Stomach smooth muscle (tissue), 2 donors: ENCODE measurements around the gene EMC6.

ENCODE experiments used
- H3K27ac ChIP-seq: one replicate; pipeline ENCODE4 v1.7.0; 2013; ENCODE audit warnings: mild to moderate bottlenecking, low read length, inconsistent platforms
- H3K27me3 ChIP-seq, 2 donors: one replicate each; pipeline ENCODE4 v1.7.0; 2013; ENCODE audit warnings: low read length in 2 of 2; ENCODE audit not compliant: insufficient read depth in 2 of 2, control insufficient read depth in 1 of 2
- H3K36me3 ChIP-seq, 2 donors: one replicate each; pipeline ENCODE4 v1.7.0; 2013; ENCODE audit warnings: low read length in 2 of 2; ENCODE audit not compliant: control insufficient read depth in 2 of 2, insufficient read depth in 2 of 2
- H3K4me1 ChIP-seq: one replicate; pipeline ENCODE4 v1.7.0; 2013; ENCODE audit warnings: low read length; ENCODE audit not compliant: control insufficient read depth, insufficient read depth
- H3K4me3 ChIP-seq, 2 donors: one replicate each; pipeline ENCODE4 v1.7.0; 2013; ENCODE audit warnings: low read length in 2 of 2
- H3K9ac ChIP-seq, 2 donors: one replicate each; pipeline ENCODE4 v1.7.0; 2013; ENCODE audit warnings: low read length in 2 of 2, mild to moderate bottlenecking in 1 of 2
- H3K9me3 ChIP-seq, 2 donors: one replicate each; pipeline ENCODE4 v1.7.0; 2013; ENCODE audit warnings: low read length in 2 of 2; ENCODE audit not compliant: control insufficient read depth in 2 of 2
- donor health status: healthy.
- donor health status: Pancreatic carcinoma.

The EMC6 gene

GRCh38 chr17:3636908-3637373 is 31.7 kb upstream of the EMC6 start:
- H3K4me1 ChIP-seq, result peaks cover 14% of the 10 kb centered on the region
- peak overlapping the region; percentile 76 to 90 for H3K9ac ChIP-seq
- H3K9me3 ChIP-seq, result no peaks in the 10 kb centered on the region
- peaks cover 0 to 8% of the 10 kb centered on the region in 2 donors for H3K36me3 ChIP-seq
- H3K27ac ChIP-seq, result peak overlapping the region; percentile 93
- no peaks in the 10 kb centered on the region for H3K27me3 ChIP-seq
- H3K4me3 ChIP-seq, result peak overlapping the region; percentile 90 to 94

- H3K4me3 ChIP-seq, result no peak overlapping the region
- peaks cover 0 to 12% of the 10 kb centered on the region in 2 donors for H3K36me3 ChIP-seq
- no peaks in the 10 kb centered on the region for H3K27me3 ChIP-seq
- H3K9me3 ChIP-seq, result no peaks in the 10 kb centered on the region
- peaks cover 14% of the 10 kb centered on the region for H3K4me1 ChIP-seq
- H3K27ac ChIP-seq, result no peak overlapping the region
- no peak overlapping the region for H3K9ac ChIP-seq
Observed at GRCh38 chr17:3639981-3640596, 28.5 kb upstream of the EMC6 start.

- Histone ChIP-seq H3K36me3 (peaks cover 0 to 14% of the 10 kb centered on the region in 2 donors), H3K27me3 (no peaks in the 10 kb centered on the region), H3K27ac (no peak overlapping the region), H3K4me1 (peaks cover 11% of the 10 kb centered on the region), H3K9me3 (no peaks in the 10 kb centered on the region), H3K4me3 (no peak overlapping the region), H3K9ac (no peak overlapping the region)
Observed at GRCh38 chr17:3641014-3641413, 27.6 kb upstream of the EMC6 start.

- no peak overlapping the region for H3K27ac ChIP-seq
- H3K9me3 ChIP-seq, result no peaks in the 10 kb centered on the region
- H3K9ac ChIP-seq, result no peak overlapping the region
- H3K27me3 ChIP-seq, result no peaks in the 10 kb centered on the region
- peaks cover 0 to 14% of the 10 kb centered on the region in 2 donors for H3K36me3 ChIP-seq
- H3K4me3 ChIP-seq, result no peak overlapping the region
- peaks cover 8% of the 10 kb centered on the region for H3K4me1 ChIP-seq
Observed at GRCh38 chr17:3641717-3642486, 26.7 kb upstream of the EMC6 start.

GRCh38 chr17:3643889-3644349 is 24.7 kb upstream of the EMC6 start:
- Histone ChIP-seq H3K27me3 (no peaks in the 10 kb centered on the region), H3K9me3 (no peaks in the 10 kb centered on the region), H3K27ac (no peak overlapping the region), H3K4me1 (no peaks in the 10 kb centered on the region), H3K9ac (no peak overlapping the region), H3K4me3 (no peak overlapping the region), H3K36me3 (peaks cover 6 to 20% of the 10 kb centered on the region in 2 donors)

GRCh38 chr17:3645310-3645709 is 23.3 kb upstream of the EMC6 start:
- Histone ChIP-seq H3K9ac (no peak overlapping the region), H3K36me3 (peaks cover 6 to 22% of the 10 kb centered on the region in 2 donors)

GRCh38 chr17:3647251-3647650 is 21.4 kb upstream of the EMC6 start:
- peaks cover 6 to 17% of the 10 kb centered on the region in 2 donors for H3K36me3 ChIP-seq

More at GRCh38 chr17:3645310-3645709, 23.3 kb upstream of the EMC6 start:
- Histone ChIP-seq H3K4me1 (no peaks in the 10 kb centered on the region), H3K27me3 (no peaks in the 10 kb centered on the region), H3K9me3 (no peaks in the 10 kb centered on the region), H3K4me3 (no peak overlapping the region), H3K27ac (no peak overlapping the region)

GRCh38 chr17:3647769-3648555 is 20.6 kb upstream of the EMC6 start:
- Histone ChIP-seq H3K9me3 (no peaks in the 10 kb centered on the region), H3K36me3 (peaks cover 6 to 15% of the 10 kb centered on the region in 2 donors), H3K4me3 (no peak overlapping the region), H3K27me3 (no peaks in the 10 kb centered on the region), H3K9ac (no peak overlapping the region), H3K27ac (no peak overlapping the region), H3K4me1 (no peaks in the 10 kb centered on the region)

More at GRCh38 chr17:3647251-3647650, 21.4 kb upstream of the EMC6 start:
- Histone ChIP-seq H3K4me3 (no peak overlapping the region), H3K4me1 (no peaks in the 10 kb centered on the region), H3K27ac (no peak overlapping the region), H3K27me3 (no peaks in the 10 kb centered on the region), H3K9ac (no peak overlapping the region), H3K9me3 (no peaks in the 10 kb centered on the region)

- H3K36me3 ChIP-seq, result peaks cover 0 to 2% of the 10 kb centered on the region in 2 donors
- no peak overlapping the region for H3K9ac ChIP-seq
- no peaks in the 10 kb centered on the region for H3K9me3 ChIP-seq
- no peak overlapping the region for H3K27ac ChIP-seq
- H3K4me3 ChIP-seq, result no peak overlapping the region
- peaks cover 14% of the 10 kb centered on the region for H3K4me1 ChIP-seq
- H3K27me3 ChIP-seq, result no peaks in the 10 kb centered on the region
Observed at GRCh38 chr17:3655766-3656165, 12.8 kb upstream of the EMC6 start.

GRCh38 chr17:3656353-3656752 is 12.3 kb upstream of the EMC6 start:
- Histone ChIP-seq H3K9ac (no peak overlapping the region), H3K27ac (no peak overlapping the region), H3K27me3 (no peaks in the 10 kb centered on the region), H3K4me3 (no peak overlapping the region), H3K9me3 (no peaks in the 10 kb centered on the region), H3K4me1 (peaks cover 14% of the 10 kb centered on the region), H3K36me3 (peaks cover 0 to 2% of the 10 kb centered on the region in 2 donors)
